T-helper 2 cell (primary cell): ENCODE results near the gene FHDC1.

Experiments used
- DNase-seq, 5 experiments: peaks; one replicate each; pipeline versions ENCODE4 v3.0.0 to v3.0.0-alpha.2; 2012 to 2022

The FHDC1 gene

DNA sequence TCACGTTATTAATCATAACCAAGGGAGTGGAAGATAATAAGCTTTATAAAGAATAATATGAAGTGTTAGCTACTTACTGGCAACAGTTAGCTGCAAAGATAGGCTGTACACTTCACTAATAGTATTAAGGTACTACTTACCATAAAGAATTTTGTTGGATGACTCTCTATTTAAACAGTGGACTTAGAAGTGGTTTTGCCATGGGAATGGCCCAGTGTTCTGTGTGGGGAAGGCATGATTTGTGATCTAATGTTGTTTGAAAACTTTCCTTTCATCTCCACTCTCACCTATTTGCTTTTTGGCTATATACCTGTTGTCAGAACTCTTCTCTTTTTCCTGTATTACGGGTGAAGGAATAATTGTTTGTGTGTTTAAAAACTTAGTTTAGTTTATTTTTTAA is 23.0 kb downstream of the FHDC1 start:
- no peak for DNase-seq

DNA sequence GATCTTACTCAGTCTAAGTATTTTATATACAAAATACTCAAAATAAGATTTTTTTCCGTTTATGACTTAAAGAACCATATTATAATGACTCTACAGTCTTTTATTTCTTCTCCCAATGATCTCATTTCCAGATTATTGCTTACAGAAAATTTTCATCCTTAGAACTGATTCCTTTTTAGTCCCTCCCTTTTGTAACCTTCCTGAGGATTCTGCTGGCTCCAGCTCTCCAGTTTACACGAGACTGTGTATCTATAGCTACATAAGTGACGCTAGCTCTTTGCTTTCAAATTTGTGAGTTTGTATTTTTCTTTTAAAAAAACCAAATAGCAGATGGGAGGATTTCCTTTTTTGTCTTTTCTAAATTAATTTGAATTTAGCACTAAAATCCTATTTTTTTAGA is 24.0 kb downstream of the FHDC1 start:
- no peak for DNase-seq

DNA sequence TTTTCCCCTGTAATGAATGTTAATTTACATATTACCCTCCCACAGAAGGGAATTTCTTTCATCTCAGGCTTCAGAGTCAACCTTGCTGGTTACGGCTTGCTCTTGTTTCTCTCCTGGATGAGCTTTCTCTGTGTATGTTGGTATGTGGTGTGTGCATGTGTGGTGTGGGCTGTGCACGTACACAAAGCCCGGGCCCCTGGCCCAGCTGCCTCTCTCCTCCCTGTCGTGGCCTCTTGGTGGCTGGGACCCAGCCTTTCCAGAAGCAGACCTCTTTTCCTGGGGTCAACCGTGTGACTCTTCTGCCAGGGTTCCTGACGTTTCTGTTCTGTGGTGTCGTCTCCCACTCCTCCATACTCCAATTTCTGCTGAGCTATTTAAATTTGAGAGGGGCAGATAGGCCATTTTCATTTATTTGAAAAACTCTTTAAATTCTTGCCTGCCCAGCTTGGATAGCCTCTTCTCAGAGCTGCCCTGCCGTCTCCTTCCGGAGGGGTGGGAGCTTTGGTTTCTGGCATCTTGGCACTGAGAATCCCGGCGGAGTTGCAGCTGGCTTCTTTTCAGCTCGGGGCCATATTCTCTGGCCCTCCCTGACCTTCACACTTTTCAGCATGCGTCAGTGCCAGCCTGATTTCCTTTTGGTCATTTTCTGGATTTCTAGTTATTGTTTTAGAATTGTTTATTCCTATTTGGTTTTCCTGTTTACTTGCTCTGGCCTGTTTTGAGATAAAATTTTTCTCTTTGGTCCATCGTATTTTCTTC is 25.1 kb downstream of the FHDC1 start:
- DNase-seq = no peak

DNA sequence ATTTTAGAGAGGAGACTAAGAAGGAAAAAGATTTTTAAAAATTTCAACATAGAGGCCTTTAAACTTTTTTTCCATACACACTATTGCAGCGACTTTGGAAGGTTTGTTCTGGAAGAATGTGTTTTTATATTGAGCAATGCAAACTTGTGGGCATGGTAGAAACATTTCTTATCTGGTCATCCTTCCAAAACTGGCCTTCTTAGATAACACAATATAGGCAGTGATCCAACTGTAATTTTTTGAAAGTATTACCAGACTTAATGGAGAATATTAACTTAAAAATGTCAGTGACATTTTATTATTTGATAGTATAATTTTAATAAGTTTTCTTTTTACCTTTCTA is 25.6 kb downstream of the FHDC1 start:
- DNase-seq = no peak

DNA sequence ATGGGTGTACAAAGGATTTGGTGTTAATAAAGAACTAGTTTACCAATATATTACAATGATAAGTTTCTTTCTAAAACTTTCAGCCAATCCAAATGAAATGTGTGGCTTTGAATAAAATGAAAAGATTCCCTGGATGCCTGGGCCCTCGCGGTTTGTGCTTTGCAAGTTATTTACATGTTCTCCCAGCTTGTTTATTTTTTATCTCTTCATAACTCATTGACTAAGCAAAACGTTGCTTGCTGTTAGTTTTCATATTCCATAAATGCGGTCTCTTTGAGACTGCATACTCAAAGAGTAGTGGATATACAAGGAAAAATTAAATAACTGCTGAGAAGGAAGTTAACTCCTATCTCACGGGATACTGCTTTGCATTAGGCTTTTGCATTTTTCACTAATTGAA is 26.0 kb downstream of the FHDC1 start:
- DNase-seq = no peak

DNA sequence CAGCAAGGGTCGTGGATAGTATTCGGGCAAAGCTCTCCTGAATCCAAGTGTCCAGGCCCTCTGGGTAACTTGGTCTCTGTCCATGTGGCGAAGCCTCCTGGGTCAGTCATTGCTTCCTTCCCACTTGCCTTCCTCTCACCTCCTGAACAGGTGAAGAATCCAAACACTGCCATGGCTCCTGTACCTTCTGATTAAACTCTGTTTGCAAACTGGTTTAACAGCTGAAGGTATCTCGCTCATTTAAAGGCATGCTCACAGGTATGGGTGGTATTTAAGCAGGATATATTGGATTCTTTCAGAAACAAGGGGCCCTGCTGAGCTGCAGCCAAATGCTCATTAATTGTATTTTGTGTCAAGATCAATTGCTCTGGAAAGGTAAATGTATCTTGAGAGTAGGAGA is 28.2 kb downstream of the FHDC1 start:
- no peak for DNase-seq

DNA sequence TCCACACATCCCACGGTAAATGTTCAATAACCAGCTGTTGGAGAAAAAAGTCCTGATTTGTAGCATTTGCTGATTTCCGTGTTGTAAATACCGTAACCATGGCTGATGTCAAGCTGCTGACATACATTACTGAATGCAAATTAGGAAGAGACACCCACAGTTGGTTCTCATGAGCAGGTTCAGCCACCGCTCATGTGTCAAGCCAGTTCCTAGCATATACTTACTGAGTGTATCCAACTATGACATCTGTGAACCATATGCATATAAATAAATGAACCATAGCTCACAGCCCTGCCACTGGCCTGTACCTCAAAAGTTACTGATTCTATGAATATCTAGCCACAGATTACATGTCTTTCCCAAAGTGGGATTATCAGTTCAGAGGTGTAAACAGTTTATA is 29.5 kb downstream of the FHDC1 start:
- DNase-seq = no peak

DNA sequence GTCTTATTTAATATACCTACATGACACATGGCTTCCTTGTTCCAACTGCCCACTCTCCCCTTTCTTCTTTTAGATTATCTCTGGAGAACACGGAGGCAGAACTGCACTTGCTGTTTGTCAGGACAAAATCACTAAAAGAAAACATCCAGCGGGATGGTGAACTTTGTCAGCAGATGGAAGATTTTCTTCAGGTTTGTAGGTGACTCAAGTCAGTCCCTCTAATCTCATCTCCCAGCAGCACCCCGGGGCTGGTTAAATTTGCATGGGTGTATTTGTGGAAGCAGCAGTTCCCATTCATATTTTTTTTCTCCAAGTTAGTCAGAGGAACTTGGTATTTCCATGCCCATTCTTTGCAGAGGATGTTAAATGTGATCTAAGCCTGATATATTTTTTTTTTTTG is 31.8 kb downstream of the FHDC1 start:
- DNase-seq = no peak

DNA sequence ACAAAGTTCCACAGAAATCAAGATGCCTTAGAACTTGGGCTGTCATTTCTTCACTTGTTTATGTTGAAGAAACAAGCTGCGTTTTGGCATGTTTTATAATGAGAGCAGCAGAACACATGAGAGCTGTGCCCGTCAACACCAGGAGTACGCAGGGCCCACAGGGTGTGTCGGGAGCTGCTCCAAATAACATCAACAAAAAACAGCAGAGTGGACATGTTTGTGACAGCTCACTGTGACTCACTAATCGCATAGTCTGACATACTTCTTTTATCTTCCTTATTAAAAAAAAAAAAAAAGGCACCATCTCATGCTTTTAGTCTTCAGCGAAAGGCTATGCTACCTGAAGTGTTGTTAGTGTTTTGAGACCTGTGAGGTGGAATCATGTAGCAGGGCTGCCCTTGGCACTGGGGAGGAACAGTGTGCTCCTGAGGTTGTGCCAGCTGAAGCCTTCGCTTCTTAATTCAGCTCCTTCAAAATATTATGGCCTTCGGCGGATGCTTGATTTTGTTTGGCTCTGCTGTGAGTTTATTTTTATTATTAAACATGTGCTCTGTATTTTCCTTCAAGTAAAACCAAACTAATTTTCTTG is 32.8 kb downstream of the FHDC1 start:
- DNase-seq = no peak

DNA sequence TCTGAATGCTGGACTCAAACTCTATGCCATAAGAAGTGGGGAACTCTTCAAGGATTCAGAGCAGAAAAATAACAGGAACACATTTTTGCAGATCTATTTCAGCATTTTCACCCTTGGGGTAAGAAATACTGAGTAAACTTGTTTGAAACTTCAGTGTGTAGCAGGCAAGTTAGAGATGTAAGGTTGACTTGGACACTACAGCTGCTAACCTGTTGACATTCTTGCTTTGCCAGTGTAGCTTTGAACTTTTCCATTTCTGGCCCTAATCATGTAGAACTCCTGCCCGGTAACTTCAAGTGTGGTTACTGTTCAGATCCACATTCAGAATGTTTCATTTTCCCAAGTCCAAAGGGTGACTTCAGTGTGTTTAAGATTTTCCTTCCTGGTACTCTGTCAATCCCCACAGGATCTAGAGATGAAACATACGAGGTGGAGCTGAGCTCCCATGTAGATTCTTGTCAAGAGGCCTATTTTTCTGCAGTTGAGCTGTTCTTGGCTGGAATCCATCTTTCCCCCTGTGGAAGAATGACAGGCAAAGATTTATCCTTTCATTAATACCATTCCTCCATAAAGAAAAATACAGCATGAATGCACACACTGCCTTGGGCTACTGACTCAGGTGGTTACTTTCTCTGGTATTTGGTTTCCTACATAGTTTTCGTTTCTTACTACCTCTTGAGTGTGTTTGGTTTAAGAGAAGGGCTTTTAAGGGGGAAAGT is 34.1 kb downstream of the FHDC1 start:
- DNase-seq = no peak

DNA sequence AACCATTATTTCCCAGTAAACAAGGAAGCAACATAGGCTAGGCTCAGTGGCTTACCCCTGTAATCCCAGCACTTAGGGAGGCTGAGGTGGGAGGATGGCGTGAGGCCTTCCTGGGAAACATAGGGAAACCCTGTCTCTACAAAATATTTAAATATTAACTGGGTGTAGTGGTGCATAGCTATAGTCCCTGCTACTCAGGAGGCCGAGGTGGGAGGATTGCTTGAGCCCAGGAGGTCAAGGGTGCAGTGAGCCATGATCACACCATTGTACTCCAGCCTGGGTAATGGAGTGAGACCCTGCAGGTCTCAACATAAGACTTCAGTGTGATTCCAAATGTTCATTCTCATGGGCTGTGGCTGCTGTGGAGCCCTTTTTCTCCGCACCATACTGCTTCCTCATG is 34.9 kb downstream of the FHDC1 start:
- no peak for DNase-seq

DNA sequence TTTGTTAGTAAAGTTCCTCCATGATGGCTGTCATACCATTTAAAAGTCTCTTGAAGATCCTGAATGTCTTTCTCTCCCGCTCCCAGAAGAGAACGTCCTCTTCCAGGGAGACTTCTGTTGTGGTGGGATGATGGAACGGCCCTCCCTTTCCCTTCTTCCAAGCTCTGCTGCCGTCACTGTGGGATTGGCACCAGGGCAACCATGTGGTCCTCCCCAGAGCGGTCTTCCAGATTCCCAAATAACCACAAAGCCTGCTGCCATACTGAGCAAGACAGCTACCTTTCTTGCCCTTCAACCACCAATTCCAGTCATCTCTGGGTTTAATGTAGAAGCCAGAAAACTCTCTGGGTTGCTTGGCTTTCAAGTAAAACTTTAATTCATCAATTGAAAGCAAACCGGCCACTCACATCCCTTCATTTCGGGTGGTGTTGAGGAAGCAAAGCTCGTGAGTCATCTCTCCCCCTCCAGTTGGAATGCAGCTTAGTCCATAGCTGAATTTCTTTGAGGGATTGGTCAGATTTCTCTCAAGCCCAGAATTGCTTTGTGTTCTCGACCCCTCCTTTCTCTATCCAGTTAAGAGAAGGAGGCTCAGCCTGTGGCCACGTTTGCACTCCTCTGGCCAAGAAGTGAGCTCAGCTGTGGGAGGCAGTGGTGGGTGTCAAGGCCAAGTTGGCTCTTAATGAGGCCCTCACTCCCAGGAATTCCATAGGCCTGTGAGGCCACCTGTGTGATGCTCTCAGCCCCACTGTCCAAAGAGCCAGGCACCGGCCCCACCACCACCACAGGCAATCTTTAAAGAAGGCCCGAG is 36.9 kb downstream of the FHDC1 start:
- DNase-seq = no peak

DNA sequence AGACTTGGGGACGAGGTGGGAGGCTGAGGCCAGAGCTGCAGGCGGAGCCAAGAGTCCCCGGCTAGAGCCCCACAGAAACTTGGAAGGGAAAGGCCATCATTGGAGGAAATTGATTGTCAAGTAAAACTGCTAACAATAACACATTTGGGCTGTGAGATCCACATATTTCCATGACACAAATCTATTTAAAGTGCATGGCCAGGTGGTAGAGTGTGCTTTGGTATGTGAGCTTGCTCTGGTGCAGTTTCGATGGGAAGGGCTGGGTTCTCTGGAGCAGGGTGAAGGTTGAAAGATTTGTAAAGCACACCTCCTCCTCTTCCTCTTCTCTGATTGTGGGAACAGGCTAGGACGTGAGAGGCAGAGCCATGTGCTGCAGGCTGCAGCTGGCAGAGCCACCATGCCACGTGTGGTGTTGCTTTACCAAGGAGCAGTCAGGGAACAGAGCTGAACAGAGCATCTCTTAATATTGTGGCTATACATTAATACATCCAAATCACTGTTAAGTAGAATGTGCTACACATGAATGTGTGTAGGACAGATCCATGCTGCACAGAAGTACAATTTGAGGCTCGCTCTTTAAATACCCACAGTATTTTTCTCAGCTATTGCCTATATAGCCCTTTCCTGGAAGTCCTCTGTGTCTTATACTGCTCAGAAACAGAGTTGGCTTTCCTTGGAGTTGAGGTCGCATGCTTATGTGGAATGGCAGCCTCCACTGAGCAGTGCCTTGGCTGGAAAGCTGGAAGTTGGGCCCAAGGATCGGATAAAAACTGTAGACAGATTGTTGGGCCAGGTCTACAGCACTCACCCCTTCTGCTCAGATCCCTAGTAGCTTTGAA is 37.7 kb downstream of the FHDC1 start:
- DNase-seq = no peak

DNA sequence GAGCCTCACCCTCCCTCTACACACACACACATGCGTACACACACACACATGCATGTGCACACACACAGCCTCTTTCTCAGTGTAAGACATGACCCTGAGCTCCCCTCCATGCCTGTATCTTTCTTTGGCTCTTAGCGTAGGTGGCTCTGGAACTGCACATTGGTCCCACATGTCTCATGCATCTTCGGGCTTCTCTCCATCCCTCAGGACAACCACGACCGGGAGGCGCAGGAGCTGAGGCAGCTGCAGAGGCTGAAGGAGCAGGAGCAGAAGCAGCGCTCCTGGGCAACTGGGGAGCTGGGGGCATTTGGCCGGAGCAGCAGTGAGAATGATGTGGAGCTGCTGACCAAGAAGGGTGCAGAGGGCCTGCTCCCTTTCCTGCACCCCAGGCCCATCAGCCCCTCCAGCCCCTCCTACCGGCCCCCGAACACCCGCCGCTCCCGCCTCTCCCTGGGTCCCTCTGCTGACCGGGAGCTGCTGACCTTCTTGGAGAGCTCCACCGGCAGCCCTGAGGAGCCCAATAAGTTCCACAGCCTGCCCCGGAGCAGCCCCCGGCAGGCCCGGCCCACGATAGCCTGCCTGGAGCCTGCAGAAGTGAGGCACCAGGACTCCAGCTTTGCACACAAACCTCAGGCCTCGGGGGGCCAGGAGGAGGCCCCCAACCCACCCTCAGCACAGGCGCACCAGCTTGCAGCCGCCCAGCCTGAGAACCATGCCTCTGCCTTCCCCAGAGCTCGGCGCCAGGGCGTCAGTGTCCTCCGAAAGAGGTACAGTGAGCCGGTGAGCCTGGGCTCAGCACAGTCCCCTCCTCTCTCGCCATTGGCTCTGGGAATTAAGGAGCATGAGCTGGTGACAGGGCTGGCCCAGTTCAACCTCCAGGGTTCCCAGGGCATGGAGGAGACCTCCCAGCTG is 38.6 kb downstream of the FHDC1 start:
- DNase-seq = no peak

DNA sequence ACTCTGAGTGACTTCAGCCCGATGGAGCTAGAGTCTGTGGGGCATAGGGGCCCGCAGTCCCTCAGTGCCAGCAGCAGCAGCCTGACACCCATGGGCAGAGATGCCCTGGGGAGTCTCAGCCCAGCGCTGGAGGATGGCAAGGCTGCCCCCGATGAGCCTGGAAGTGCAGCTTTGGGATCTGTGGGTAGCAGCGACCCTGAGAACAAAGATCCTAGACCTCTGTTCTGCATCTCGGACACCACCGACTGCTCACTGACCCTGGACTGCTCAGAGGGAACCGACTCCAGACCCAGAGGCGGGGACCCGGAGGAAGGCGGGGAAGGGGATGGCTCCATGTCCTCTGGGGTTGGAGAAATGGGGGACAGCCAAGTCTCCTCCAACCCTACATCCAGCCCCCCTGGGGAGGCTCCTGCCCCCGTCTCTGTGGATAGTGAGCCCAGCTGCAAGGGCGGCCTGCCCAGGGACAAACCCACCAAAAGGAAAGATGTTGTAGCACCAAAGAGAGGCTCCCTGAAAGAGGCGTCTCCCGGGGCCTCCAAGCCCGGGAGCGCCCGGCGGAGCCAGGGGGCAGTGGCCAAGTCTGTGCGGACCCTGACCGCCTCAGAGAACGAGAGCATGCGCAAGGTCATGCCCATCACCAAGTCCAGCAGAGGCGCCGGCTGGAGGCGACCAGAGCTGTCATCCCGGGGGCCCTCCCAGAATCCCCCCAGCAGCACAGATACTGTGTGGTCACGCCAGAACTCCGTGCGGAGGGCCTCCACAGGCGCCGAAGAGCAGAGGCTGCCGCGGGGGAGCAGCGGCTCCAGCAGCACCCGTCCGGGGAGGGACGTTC is 39.5 kb downstream of the FHDC1 start:
- DNase-seq = no peak

DNA sequence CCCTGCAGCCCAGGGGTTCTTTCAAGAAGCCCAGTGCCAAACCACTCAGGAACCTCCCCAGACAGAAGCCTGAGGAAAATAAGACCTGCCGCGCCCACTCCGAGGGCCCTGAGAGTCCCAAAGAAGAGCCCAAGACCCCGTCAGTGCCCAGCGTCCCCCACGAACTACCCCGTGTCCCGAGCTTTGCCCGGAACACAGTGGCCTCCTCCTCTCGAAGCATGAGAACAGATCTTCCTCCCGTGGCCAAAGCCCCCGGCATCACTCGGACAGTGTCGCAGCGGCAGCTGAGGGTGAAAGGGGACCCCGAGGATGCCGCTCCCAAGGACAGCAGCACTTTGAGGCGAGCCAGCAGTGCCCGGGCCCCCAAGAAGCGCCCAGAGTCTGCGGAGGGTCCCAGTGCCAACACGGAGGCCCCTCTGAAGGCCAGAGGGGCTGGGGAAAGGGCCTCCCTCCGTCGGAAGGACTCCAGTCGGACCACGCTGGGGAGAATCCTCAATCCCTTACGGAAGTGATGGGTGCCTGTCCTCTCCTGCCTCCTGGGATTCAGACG is 40.2 kb downstream of the FHDC1 start:
- no peak for DNase-seq

DNA sequence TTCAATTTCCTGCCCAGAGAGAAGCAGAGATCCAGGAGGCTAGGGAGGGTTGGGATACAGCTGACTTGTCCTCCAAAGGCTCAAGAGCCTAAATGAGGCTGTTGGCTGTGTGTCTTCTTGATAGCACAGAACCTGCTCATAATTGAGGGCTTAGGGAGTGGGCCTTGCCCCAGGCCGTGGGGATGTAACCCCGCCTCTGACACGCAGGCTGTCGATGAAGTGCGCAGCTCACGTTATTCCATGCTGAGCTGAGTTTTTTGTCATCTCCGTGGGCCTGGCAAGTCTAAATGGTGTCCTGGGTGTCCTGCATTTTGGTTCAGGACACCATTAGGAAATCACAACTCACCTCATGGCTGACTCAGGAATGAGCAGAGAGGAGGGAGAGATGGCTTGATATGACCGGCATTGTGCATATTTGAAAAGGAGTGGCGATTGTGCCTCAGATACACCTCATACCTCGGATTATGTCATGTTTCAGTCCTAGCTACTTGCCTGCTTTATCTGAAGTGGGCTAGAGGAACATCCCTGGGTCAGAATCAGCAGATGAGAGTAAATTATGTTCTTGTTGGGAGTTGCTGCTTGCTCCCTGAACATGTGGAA is 43.7 kb downstream of the FHDC1 start:
- DNase-seq = no peak

DNA sequence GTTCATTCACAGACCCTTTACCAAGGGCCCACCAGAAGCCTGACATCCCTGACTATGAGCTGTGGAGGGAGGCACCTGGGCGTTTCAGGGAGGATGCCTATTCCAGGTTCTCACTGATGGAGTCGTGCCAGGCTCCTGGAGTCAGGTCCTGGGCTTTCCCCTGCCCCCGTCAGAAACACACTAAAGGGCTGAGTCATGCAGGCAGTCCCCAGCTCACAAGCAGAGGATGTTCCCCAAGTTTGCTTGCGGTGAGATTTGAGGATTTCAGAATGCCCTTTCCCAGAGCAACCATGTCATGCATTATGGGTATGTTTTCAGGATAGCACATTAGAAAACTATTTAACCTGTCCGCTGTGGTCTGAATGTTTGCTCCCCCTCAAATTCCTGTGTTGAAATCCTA is 45.2 kb downstream of the FHDC1 start:
- DNase-seq = no peak

DNA sequence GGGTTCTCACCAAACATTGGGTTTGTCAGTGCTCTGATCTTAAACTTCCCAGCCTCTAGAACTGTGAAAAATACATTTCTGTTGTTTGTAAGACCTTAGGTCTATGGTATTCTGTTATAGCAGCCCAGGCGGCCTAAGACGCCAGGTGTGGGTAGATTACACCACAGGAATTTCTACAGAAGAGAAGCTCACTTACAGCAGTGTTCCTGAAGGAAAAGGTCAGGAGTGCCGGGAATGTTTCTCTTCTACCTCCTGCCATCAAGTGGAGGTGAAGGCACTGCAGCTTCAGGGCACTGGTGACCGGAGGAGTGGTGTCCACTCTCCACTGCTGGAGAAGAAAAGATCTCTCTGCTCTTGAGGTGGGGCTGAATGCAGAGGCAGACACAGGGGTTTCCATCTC is 45.7 kb downstream of the FHDC1 start:
- DNase-seq = no peak

DNA sequence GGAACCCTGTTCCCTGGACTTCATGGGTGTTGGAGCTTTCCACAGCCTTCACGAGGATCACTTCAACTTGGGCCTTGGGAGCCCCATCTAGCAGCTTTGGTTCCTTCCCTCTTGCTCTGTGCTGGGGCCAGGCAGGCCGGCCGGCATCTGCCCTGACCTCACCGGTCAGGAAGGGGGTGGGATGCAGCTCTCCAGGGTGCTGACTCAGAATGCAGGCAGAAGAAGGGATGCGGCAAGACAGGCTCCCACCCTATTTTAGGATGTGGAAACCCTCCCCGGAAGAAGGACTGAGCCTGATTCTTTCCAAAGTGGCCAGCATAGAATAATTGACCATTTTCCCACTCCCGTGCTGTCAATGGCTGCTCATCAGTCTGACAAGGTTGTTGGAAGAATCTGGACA is 47.1 kb downstream of the FHDC1 start:
- no peak for DNase-seq
